Left kidney (tissue), 2 donors: ENCODE measurements around the gene TMC2. TPM values are rescaled to one million over a fixed set of nuclear protein-coding genes. Genes with fewer than 3 reads are reported as not detected.

ENCODE experiments used
- DNase-seq: peaks from one replicate; pipeline ENCODE4 v3.0.0-alpha.2; 2013
- polyA plus RNA-seq: library from polyadenylated mRNA; unstranded; fragments of 120-200 nt; gene quantifications from one replicate; pipeline ENCODE4 v1.2.1, GENCODE V29; 2013; ENCODE audit not compliant: insufficient read length

TMC2 gene
- polyA plus RNA-seq, 1 donor = 0.50 TPM

- no peak for DNase-seq
These were observed 94.9 kb downstream of the TMC2 start for GRCh38 chr20:2631228-2631627.

DNA sequence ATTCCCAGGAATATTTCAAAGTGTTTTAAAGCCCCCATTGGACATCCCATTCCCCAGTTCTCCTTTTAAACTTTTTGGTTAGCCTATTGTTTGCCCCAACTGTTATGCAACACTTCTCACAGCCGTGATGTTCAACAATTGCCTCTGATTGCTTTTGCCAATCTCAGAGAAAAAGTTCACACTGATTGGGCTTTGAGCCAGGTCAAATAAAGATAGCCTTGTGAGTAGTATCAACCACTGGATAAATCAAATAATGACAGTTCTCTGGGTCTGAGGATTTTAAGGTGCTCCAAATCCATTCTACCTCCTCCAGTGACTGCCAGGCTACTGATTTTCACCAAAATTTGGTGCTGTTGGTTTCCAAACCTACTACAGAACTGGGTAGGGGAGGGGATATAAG is 97.0 kb downstream of the TMC2 start:
- DNase-seq = no peak

- DNase-seq = no peak
These were observed 100.9 kb downstream of the TMC2 start for GRCh38 chr20:2637246-2637645.

DNA sequence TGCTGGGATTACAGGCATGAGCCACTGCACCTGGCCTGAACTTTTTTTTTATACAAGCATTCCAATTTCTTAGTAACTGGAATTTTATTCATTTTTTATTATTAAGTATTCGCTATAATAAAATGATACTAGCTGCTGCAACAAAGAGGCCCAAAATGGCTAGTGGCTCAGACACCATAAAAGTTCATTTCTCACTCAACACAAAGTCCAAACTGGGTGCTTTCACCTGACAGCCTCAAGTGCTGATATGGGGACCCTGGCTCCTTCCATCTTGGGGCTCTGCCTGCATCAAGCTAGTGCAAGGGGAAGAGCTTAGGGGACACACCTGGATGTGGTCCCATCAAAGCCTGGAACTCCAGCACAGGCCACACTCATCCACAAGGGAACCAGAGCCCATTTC is 103.9 kb downstream of the TMC2 start:
- DNase-seq = no peak

DNA sequence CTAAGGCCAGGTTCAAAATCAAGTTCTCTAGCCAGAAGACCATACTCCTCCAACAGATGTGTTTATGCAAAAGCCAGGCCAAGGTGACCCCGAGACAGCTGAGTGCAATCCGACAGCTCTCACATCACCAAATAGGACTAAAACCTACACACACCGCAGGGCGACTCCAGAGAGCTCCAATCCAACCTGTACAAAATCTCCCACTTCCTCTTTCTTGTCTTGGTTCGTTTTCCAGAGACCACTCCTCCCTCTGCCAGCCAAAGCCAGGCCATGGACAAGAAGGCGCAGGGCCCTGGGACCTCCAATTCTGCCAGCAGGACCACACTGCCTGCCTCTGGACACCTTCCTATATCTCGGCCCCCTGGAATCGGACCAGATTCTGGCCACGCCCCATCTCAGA is 104.5 kb downstream of the TMC2 start:
- no peak for DNase-seq

- DNase-seq = no peak
These were observed 107.3 kb downstream of the TMC2 start for GRCh38 chr20:2643708-2644107.

- peak; percentile 93 for DNase-seq
These were observed 115.7 kb downstream of the TMC2 start, which contains the start of gene NOP56 for GRCh38 chr20:2651772-2652723. Gene NOP56 (plus strand): TSS chr20:2652632. CDS start chr20:2652661, 29 bp downstream.

- no peak for DNase-seq
These were observed 116.6 kb downstream of the TMC2 start for GRCh38 chr20:2652724-2653555.

DNA sequence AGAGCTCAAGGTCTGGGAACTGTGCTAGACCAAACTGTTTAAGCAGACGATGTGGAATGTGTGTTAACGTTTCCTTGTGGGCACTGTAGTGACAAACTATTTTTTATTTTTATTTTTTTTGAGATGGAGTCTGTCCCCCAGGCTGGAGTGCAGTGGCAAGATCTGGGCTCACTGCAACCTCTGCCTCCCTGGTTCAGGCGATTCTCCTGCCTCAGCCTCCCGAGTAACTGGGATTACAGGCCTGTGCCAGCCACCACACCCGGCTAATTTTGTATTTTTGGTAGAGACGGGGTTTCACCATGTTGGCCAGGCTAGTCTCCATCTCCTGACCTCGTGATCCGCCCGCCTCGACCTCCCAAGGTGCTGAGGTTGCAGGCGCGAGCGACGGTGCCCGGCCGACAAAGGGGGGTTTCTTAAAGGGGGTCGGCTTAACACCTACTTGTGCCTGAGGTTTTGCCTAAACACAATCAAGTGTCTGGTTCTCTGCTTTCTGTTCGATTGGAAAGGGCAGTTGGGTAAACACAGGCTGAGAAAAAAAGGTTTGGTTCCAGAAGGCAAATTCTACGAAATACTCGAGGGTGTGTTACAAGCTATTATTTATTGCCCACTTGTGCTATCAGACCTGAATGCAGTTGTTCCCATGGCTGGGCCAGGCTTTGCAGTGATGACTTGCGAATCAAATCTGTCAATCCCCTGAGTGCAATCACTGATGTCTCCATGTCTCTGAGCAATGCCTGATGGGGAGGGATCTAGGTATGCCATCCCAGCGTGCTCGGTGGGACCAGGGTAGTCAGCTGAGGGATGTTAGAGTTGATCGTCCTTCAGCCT is 117.4 kb downstream of the TMC2 start:
- DNase-seq = no peak

- no peak for DNase-seq
These were observed 118.0 kb downstream of the TMC2 start for GRCh38 chr20:2654384-2654822.

- DNase-seq = no peak
These were observed 118.5 kb downstream of the TMC2 start for GRCh38 chr20:2654831-2655230.

GRCh38 chr20:2655331-2656116 is 119.2 kb downstream of the TMC2 start:
- no peak for DNase-seq

DNA sequence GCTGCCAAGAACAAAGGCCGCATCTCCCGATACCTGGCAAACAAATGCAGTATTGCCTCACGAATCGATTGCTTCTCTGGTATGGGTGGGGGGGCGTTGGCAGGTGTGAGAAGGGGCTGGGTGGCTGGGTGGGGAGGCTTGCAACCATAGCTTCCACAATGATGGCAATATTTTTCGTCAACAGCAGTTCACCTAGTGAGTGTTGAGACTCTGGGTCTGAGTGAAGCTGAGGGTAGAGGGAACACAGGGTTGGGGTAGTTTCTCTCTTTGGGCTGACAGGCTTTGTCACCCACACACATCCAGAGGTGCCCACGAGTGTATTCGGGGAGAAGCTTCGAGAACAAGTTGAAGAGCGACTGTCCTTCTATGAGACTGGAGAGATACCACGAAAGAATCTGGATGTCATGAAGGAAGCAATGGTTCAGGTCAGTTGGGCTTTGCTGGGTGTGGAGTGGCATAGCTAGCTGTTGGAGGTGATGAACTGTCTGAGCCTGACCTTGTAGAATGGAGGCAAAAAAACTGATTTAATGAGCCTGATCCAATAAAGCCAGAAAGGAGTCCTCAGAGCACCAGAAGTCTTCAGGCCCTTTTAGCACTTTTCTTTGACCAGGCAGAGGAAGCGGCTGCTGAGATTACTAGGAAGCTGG is 120.2 kb downstream of the TMC2 start:
- no peak for DNase-seq

GRCh38 chr20:2657241-2657640 is 120.9 kb downstream of the TMC2 start:
- no peak for DNase-seq

DNA sequence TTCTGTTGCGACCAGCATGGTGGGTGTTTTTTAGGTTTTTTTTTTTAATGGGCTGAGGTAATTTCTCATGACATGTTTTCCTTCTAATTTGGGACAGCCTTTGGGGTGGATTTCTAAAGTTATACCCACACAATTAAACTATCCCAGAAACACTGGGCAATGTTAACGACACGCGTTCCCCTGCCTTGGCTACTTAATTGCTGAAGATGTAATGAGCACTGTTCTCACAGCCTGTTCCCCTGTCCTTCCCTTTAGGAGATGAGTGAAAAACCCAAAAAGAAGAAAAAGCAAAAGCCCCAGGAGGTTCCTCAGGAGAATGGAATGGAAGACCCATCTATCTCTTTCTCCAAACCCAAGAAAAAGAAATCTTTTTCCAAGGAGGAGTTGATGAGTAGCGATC is 121.3 kb downstream of the TMC2 start:
- no peak for DNase-seq

GRCh38 chr20:2658414-2659354 is 122.3 kb downstream of the TMC2 start:
- no peak for DNase-seq

- no peak for DNase-seq
These were observed 123.2 kb downstream of the TMC2 start for GRCh38 chr20:2659547-2659946.

- no peak for DNase-seq
These were observed 127.1 kb downstream of the TMC2 start for GRCh38 chr20:2663364-2663886.
